HEK293 (cell line): ENCODE results near the gene NDE1.

Experiments used
- CTCF ChIA-PET: fragments of 350-600 bp; formaldehyde crosslinking; extraction: SDS; loops from one replicate; lab custom pipeline; 2021; ENCODE audit warnings: antibody characterized with exemption; lab: Yijun Ruan, JAX
- POLR2A ChIA-PET: fragments of 300-600 bp; formaldehyde crosslinking; extraction: SDS; loops from one replicate; lab custom pipeline; 2020; ENCODE audit warnings: antibody characterized with exemption, inconsistent platforms; lab: Yijun Ruan, JAX
- H3K27ac ChIP-seq: fragments of 200-500 bp; sonication (Bioruptor generic); 2 replicates; pipeline ENCODE4 v1.5.1; 2014; ENCODE audit warnings: low read depth, low read length, control low read depth, inconsistent platforms; ENCODE audit errors: extremely low read depth
- H3K36me3 ChIP-seq, 2 experiments: fragments of 200-500 bp in 1 of 2; sonication (Bioruptor generic) in 1 of 2; 1 replicate in 1 of 2; 2 replicates in 1 of 2; pipeline ENCODE4 v1.5.1; 2014 to 2017; ENCODE audit warnings: inconsistent platforms in 2 of 2, low read length in 2 of 2; ENCODE audit not compliant: control insufficient read depth in 2 of 2, insufficient read depth in 1 of 2
- H3K4me1 ChIP-seq: fragments of 200-500 bp; sonication (Bioruptor generic); 2 replicates; pipeline ENCODE4 v1.5.1; 2014; ENCODE audit warnings: mild to moderate bottlenecking, low read length, inconsistent platforms; ENCODE audit not compliant: control insufficient read depth, insufficient read depth
- H3K4me3 ChIP-seq: 2 replicates; pipeline ENCODE4 v1.5.1; 2011; ENCODE audit warnings: low read depth, mild to moderate bottlenecking, control low read depth, low read length, moderate library complexity
- H3K9me3 ChIP-seq: fragments of 200-500 bp; sonication (Bioruptor generic); 2 replicates; pipeline ENCODE4 v1.5.1; 2014; ENCODE audit warnings: low read depth, low read length, inconsistent platforms; ENCODE audit not compliant: control insufficient read depth, insufficient read depth
- BCL11B ChIP-seq: fragments of 450-650 bp; formaldehyde crosslinking; IDR thresholded peaks from 2 replicates; pipeline ENCODE4 v1.5.1; 2016; ENCODE audit warnings: low read depth, missing biosample characterization, missing genetic modification characterization
- CTCF ChIP-seq: fragments of 450-650 bp; formaldehyde crosslinking; IDR thresholded peaks from 2 replicates; pipeline ENCODE4 v1.5.1; 2016; ENCODE audit warnings: missing biosample characterization, missing genetic modification characterization
- FEZF1 ChIP-seq: fragments of 450-650 bp; formaldehyde crosslinking; IDR thresholded peaks from 2 replicates; pipeline ENCODE4 v1.5.1; 2016; ENCODE audit warnings: missing biosample characterization, missing genetic modification characterization
- HOXD13 ChIP-seq: sonication (generic); formaldehyde crosslinking; IDR thresholded peaks from 2 replicates; pipeline ENCODE4 v1.8.0; 2022; ENCODE audit warnings: missing genetic modification reagents, borderline replicate concordance
- PRDM4 ChIP-seq: fragments of 450-650 bp; formaldehyde crosslinking; IDR thresholded peaks from 2 replicates; pipeline ENCODE4 v1.5.1; 2017; ENCODE audit warnings: missing biosample characterization, missing genetic modification characterization
- ZEB2 ChIP-seq: fragments of 450-650 bp; formaldehyde crosslinking; IDR thresholded peaks from 2 replicates; pipeline ENCODE4 v1.5.1; 2016; ENCODE audit warnings: missing biosample characterization, missing genetic modification characterization
- ZFP37 ChIP-seq: fragments of 450-650 bp; formaldehyde crosslinking; IDR thresholded peaks from 2 replicates; pipeline ENCODE4 v1.5.1; 2016; ENCODE audit warnings: missing biosample characterization, missing genetic modification characterization
- ZNF169 ChIP-seq: fragments of 450-650 bp; formaldehyde crosslinking; IDR thresholded peaks from 2 replicates; pipeline ENCODE4 v1.5.1; 2016; ENCODE audit warnings: missing biosample characterization, missing genetic modification characterization
- ZNF26 ChIP-seq: fragments of 450-650 bp; formaldehyde crosslinking; IDR thresholded peaks from 2 replicates; pipeline ENCODE4 v1.5.1; 2016; ENCODE audit warnings: missing biosample characterization, missing genetic modification characterization
- ZNF311 ChIP-seq: fragments of 450-650 bp; formaldehyde crosslinking; IDR thresholded peaks from 2 replicates; pipeline ENCODE4 v1.5.1; 2017; ENCODE audit warnings: missing biosample characterization, missing genetic modification characterization, borderline replicate concordance
- ZNF366 ChIP-seq: fragments of 450-650 bp; formaldehyde crosslinking; conservative IDR thresholded peaks from 2 replicates; pipeline ENCODE4 v1.5.1; 2016; ENCODE audit warnings: missing biosample characterization, missing genetic modification characterization
- ZNF488 ChIP-seq: fragments of 450-650 bp; formaldehyde crosslinking; IDR thresholded peaks from 2 replicates; pipeline ENCODE4 v1.5.1; 2016; ENCODE audit warnings: missing biosample characterization, missing genetic modification characterization
- ZNF501 ChIP-seq: fragments of 450-650 bp; formaldehyde crosslinking; IDR thresholded peaks from 2 replicates; pipeline ENCODE4 v1.5.1; 2016; ENCODE audit warnings: missing biosample characterization, missing genetic modification characterization
- ZNF513 ChIP-seq: fragments of 450-650 bp; IDR thresholded peaks from 2 replicates; pipeline ENCODE4 v1.5.1; 2018; ENCODE audit warnings: missing biosample characterization, missing genetic modification characterization
- ZNF596 ChIP-seq: fragments of 450-650 bp; IDR thresholded peaks from 2 replicates; pipeline ENCODE4 v1.5.0; 2018; ENCODE audit warnings: missing biosample characterization, mild to moderate bottlenecking, missing genetic modification characterization, moderate library complexity
- ZNF610 ChIP-seq: fragments of 450-650 bp; formaldehyde crosslinking; IDR thresholded peaks from 2 replicates; pipeline ENCODE4 v1.5.1; 2016; ENCODE audit warnings: missing biosample characterization, missing genetic modification characterization, borderline replicate concordance
- ZNF624 ChIP-seq: fragments of 450-650 bp; formaldehyde crosslinking; IDR thresholded peaks from 2 replicates; pipeline ENCODE4 v1.5.1; 2017; ENCODE audit warnings: missing biosample characterization, missing genetic modification characterization
- ZNF629 ChIP-seq: fragments of 450-650 bp; formaldehyde crosslinking; IDR thresholded peaks from 2 replicates; pipeline ENCODE4 v1.5.1; 2017; ENCODE audit warnings: missing biosample characterization, missing genetic modification characterization
- ZNF654 ChIP-seq: fragments of 450-650 bp; formaldehyde crosslinking; IDR thresholded peaks from 2 replicates; pipeline ENCODE4 v1.5.1; 2016; ENCODE audit warnings: low read depth, missing biosample characterization, missing genetic modification characterization
- ZNF747 ChIP-seq: fragments of 450-650 bp; formaldehyde crosslinking; IDR thresholded peaks from 2 replicates; pipeline ENCODE4 v1.5.1; 2016; ENCODE audit warnings: missing biosample characterization, missing genetic modification characterization
- ZNF777 ChIP-seq: fragments of 450-650 bp; formaldehyde crosslinking; IDR thresholded peaks from 2 replicates; pipeline ENCODE4 v1.5.1; 2017; ENCODE audit warnings: missing biosample characterization, missing genetic modification characterization, borderline replicate concordance
- ZNF785 ChIP-seq: fragments of 450-650 bp; formaldehyde crosslinking; IDR thresholded peaks from 2 replicates; pipeline ENCODE4 v1.5.1; 2016; ENCODE audit warnings: missing biosample characterization, missing genetic modification characterization
- ZSCAN18 ChIP-seq: fragments of 450-650 bp; formaldehyde crosslinking; IDR thresholded peaks from 2 replicates; pipeline ENCODE4 v1.5.1; 2016; ENCODE audit warnings: missing biosample characterization, missing genetic modification characterization
- ZXDB ChIP-seq: fragments of 450-650 bp; formaldehyde crosslinking; IDR thresholded peaks from 2 replicates; pipeline ENCODE4 v1.5.1; 2016; ENCODE audit warnings: missing biosample characterization, missing genetic modification characterization

The NDE1 gene

GRCh38 chr16:15704545-15704987, 54.5 kb downstream of the NDE1 start (continued):
- peak; percentile 56 for TF ChIP-seq CTCF
- TF ChIP-seq HOXD13 (CRISPR knock-in tag): no peak
- TF ChIP-seq ZNF596: no peak
- peak; percentile 86 for TF ChIP-seq ZNF654 (tag by site-specific recombination)
- TF ChIP-seq ZNF366: no peak
- TF ChIP-seq ZNF169 (tag by site-specific recombination): no peak
- no peak for TF ChIP-seq ZNF624 (tag by site-specific recombination)
- no peak for TF ChIP-seq ZNF610 (tag by site-specific recombination)
- TF ChIP-seq ZEB2 (tag by site-specific recombination): 0 out of 2 replicates have a peak, but pooled peaks have one; percentile 21
- no peak for TF ChIP-seq ZNF785 (tag by site-specific recombination)
- no peak for TF ChIP-seq ZXDB (tag by site-specific recombination)
- TF ChIP-seq ZSCAN18 (tag by site-specific recombination): no peak
- TF ChIP-seq BCL11B (tag by site-specific recombination): no peak
- TF ChIP-seq ZNF629: 0 out of 2 replicates have a peak, but pooled peaks have one; percentile 13
- TF ChIP-seq ZFP37 (tag by site-specific recombination): no peak
- no peak for TF ChIP-seq ZNF26 (tag by site-specific recombination)
- TF ChIP-seq PRDM4: peak; percentile 90
- TF ChIP-seq ZNF777 (tag by site-specific recombination): no peak

- H3K27ac ChIP-seq: no peak overlapping the region
- peaks cover 11 to 42% of the 10 kb centered on the region in 2 experiments; a peak in 2 of 3 replicates for H3K36me3 ChIP-seq
- H3K4me3 ChIP-seq: no peak overlapping the region
- no peak for TF ChIP-seq ZNF488 (tag by site-specific recombination)
- TF ChIP-seq ZNF311 (tag by site-specific recombination): no peak
- TF ChIP-seq ZNF513 (tag by site-specific recombination): no peak
- no peak for TF ChIP-seq BCL11B (tag by site-specific recombination)
- TF ChIP-seq ZNF501 (tag by site-specific recombination): no peak
- TF ChIP-seq FEZF1 (tag by site-specific recombination): no peak
- TF ChIP-seq ZNF747 (tag by site-specific recombination): no peak
- no peaks in the 10 kb centered on the region for H3K4me1 ChIP-seq
- H3K9me3 ChIP-seq: no peaks in the 10 kb centered on the region
- ChIA-PET CTCF (interaction anchor here (0.6 to 2.6 kb wide), 15 partner anchors 8 to 1460 kb away, joined by 3 to 11 read pairs (median 3); partner anchors contain the start of gene MARF1), POLR2A (no interaction called here)
Measured at GRCh38 chr16:15705064-15705565, 55.1 kb downstream of the NDE1 start.
